Lung microvascular endothelial cell (primary cell): ENCODE measurements around the gene TMEM139. TPM values are rescaled to one million over a fixed set of nuclear protein-coding genes. Genes with fewer than 3 reads are reported as not detected.
A peak's percentile ranks its signal among the peaks of the same experiment; 100 is the strongest.

Source experiments
- DNase-seq, 2 donors: peaks; one replicate each; pipeline versions ENCODE4 v3.0.0 to v3.0.0-alpha.2; 2010; ENCODE audit warnings: low read depth in 2 of 2
- total RNA-seq: library from RNA; depleted of rRNA; stranded (reverse); fragments of >200 nt; gene quantifications from 2 replicates; pipeline ENCODE4 v1.2.1, GENCODE V29; 2014

TMEM139 gene
- total RNA-seq, 1 donor from 2014 or later, result not detected

DNA sequence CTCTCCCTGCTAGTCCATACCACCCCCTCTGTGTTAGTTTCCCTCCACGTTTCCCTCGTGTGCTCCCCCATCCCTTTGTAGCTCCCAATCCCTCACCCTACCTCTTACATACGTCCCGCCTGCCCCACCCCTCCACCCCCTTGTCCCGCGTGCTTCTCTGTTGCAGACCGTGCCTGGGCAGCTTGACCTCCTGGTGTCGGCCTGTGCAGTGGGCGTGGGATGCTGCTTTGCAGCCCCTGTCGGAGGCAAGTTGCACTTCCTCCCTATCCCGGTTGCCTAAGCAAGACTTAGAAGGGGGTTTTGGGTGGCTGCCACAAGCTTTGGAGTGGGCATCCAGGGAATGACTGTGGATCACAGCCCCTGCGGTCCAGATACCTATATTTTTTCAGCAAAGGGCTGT, 38.9 kb downstream of the TMEM139 start:
- DNase-seq, result no peak

GRCh38 chr7:143325240-143325639, 40.5 kb downstream of the TMEM139 start:
- no peak for DNase-seq

GRCh38 chr7:143327903-143328302, 43.1 kb downstream of the TMEM139 start:
- no peak for DNase-seq

- no peak for DNase-seq
Measured at GRCh38 chr7:143329471-143330170, 44.9 kb downstream of the TMEM139 start.

- DNase-seq, result peak in 1 of 2 donors; percentile 70
Measured at GRCh38 chr7:143331179-143331801, 46.5 kb downstream of the TMEM139 start.

DNA sequence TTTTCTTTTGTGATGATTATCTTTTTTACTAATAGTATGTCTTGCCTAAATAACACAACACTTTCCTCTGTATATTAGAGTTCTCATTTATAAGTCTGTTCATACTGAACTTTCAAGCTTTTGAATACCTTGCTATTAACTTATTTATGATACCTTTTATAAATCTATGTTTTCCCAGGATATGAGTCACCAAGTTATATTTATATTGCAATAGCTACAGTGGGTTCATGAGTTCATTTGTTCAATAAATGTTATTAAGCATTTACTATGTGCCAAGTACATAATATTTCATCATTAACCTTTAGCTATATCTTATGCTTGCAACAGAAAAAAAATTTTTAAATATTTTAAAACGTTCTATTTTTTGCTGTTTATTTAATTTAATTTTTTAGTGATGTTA, 49.5 kb downstream of the TMEM139 start:
- no peak for DNase-seq

DNA sequence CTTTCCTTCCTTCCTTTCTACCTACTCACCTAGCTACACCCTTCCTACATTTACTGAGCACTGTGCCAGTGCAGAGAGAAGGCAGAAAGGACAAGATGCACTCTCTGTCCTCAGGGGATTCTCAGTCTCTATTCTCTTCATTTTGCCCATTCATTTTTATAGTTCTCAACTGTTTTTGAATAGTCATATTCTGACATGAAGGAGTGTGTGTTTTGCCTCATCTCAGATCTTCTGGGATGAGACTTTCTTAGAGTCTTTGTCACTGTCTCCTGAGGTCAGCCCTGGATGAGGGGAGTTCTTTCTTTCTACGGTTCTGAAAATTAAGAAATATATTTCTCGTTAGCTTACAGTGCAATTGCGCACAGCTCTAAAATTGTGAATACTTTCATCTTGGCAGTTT, 52.5 kb downstream of the TMEM139 start:
- no peak for DNase-seq

Other genes with a start within 250 kb of the TMEM139 start
- gene OR6V1, start 232.6 kb upstream of the TMEM139 start, total RNA-seq, result not detected in 2 replicates
- gene PIP, start 152.9 kb upstream of the TMEM139 start, total RNA-seq, result not detected in 2 replicates
- gene TAS2R39, start 101.5 kb upstream of the TMEM139 start, total RNA-seq, result not detected in 2 replicates
- not detected in 2 replicates for gene TAS2R40, start 62.9 kb upstream of the TMEM139 start, total RNA-seq
- gene GSTK1, start 21.5 kb upstream of the TMEM139 start, total RNA-seq, result 61.5 and 77.0 TPM in 2 replicates
- 9.9 and 11.6 TPM in 2 replicates for gene CASP2, start 3.4 kb downstream of the TMEM139 start, total RNA-seq
- gene CLCN1, start 31.2 kb downstream of the TMEM139 start, total RNA-seq, result not detected in 2 replicates
- gene FAM131B, start 77.8 kb downstream of the TMEM139 start, total RNA-seq, result under 0.01 and 0.22 TPM in 2 replicates
- 12.0 and 13.9 TPM in 2 replicates for gene ZYX, start 96.4 kb downstream of the TMEM139 start, total RNA-seq
- 0.20 TPM in 1 of 2 replicates, not detected in the other for gene EPHA1, start 123.9 kb downstream of the TMEM139 start, total RNA-seq
- gene TAS2R60, start 158.5 kb downstream of the TMEM139 start, total RNA-seq, result not detected in 2 replicates
- not detected in 2 replicates for gene TAS2R41, start 192.9 kb downstream of the TMEM139 start, total RNA-seq